Esophagus squamous epithelium (tissue), 4 donors: ENCODE measurements around the gene DAPK2.

Experiments used
- POLR2A ChIP-seq, 4 donors: fragments of 450-650 bp; IDR thresholded peaks; one replicate each; pipeline ENCODE4 v1.6.1; 2017; ENCODE audit warnings: antibody characterized with exemption in 4 of 4, mild to moderate bottlenecking in 4 of 4, moderate library complexity in 3 of 4
- TF ChIP-seq, protein P1 (sequence below), 6 experiments: fragments of 450-650 bp in 4 of 6; fragments of 200-600 bp in 2 of 6; sonication (generic) in 2 of 6; IDR thresholded peaks; one replicate each; pipeline ENCODE4 v1.5.1; 2016 to 2019; ENCODE audit warnings: antibody characterized with exemption in 6 of 6, mild to moderate bottlenecking in 4 of 6, moderate library complexity in 4 of 6

DNA sequence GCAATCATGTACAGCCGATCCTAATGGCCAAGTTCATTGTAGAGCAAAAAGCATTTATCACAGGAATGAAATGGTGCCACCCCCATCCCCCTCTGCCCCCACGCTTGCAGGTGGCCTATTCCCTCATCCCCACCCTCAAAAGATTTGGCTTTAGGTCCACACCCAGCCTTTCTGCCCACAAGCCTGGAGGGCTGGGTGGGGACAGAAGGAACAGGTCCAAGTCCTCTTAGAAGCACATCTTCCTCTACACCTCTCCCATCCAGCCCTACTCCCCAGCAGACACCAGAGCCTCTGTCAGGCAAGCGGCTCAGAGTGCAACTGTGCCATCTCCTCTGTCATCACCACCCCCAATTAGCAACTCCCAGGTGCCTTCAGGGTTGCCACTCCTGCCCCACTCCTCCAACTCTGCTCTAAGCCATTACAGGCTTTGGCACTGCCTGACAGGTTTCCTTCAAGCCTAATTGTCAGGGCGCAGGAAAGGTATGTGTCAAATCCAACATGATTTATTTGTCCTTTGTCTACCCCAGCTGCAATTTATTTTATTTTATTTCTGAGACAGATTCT is 49.4 kb downstream of the DAPK2 start:
- TF ChIP-seq POLR2A (IDR thresholded peaks at IDR 0.05) = no peak
- TF ChIP-seq, protein P1, sequence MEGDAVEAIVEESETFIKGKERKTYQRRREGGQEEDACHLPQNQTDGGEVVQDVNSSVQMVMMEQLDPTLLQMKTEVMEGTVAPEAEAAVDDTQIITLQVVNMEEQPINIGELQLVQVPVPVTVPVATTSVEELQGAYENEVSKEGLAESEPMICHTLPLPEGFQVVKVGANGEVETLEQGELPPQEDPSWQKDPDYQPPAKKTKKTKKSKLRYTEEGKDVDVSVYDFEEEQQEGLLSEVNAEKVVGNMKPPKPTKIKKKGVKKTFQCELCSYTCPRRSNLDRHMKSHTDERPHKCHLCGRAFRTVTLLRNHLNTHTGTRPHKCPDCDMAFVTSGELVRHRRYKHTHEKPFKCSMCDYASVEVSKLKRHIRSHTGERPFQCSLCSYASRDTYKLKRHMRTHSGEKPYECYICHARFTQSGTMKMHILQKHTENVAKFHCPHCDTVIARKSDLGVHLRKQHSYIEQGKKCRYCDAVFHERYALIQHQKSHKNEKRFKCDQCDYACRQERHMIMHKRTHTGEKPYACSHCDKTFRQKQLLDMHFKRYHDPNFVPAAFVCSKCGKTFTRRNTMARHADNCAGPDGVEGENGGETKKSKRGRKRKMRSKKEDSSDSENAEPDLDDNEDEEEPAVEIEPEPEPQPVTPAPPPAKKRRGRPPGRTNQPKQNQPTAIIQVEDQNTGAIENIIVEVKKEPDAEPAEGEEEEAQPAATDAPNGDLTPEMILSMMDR (IDR thresholded peaks at IDR 0.05) = no peak
